Neuronal stem cell (in vitro differentiated cells): ENCODE data around the gene IL11RA. TPM values are rescaled to one million over a fixed set of nuclear protein-coding genes. Genes with fewer than 3 reads are reported as not detected.

Experiments used
- DNase-seq: peaks from one replicate; pipeline ENCODE4 v3.0.0-alpha.2; 2013; ENCODE audit warnings: low spot score
- H2AFZ ChIP-seq: one replicate; pipeline ENCODE4 v1.6.1; 2013; ENCODE audit warnings: mild to moderate bottlenecking, low read length, inconsistent platforms
- H2AK5ac ChIP-seq: 2 replicates; pipeline ENCODE4 v1.6.1; 2013; ENCODE audit warnings: low read depth, mild to moderate bottlenecking, inconsistent platforms, low read length, moderate library complexity, mixed read lengths
- H2BK120ac ChIP-seq: 2 replicates; pipeline ENCODE4 v1.6.1; 2013; ENCODE audit warnings: low read depth, mild to moderate bottlenecking, inconsistent platforms, low read length, moderate library complexity, mixed read lengths
- H2BK12ac ChIP-seq: one replicate; pipeline ENCODE4 v1.6.1; 2013; ENCODE audit warnings: low read length, inconsistent platforms
- H2BK15ac ChIP-seq: 2 replicates; pipeline ENCODE4 v1.6.1; 2013; ENCODE audit warnings: mild to moderate bottlenecking, low read length, inconsistent platforms, mixed read lengths
- H2BK5ac ChIP-seq: one replicate; pipeline ENCODE4 v1.6.1; 2013; ENCODE audit warnings: inconsistent platforms, mild to moderate bottlenecking, low read length, moderate library complexity
- H3K14ac ChIP-seq: one replicate; pipeline ENCODE4 v1.6.1; 2013; ENCODE audit warnings: low read length, inconsistent platforms
- H3K18ac ChIP-seq: 2 replicates; pipeline ENCODE4 v1.6.1; 2013; ENCODE audit warnings: low read length, inconsistent platforms
- H3K23ac ChIP-seq: 2 replicates; pipeline ENCODE4 v1.6.1; 2013; ENCODE audit warnings: low read depth, mild to moderate bottlenecking, mixed read lengths, low read length, inconsistent platforms; ENCODE audit not compliant: poor library complexity
- H3K27ac ChIP-seq: replicated peaks from 3 replicates; pipeline ENCODE4 v1.5.1; 2013; ENCODE audit warnings: low read length, inconsistent platforms
- H3K27me3 ChIP-seq, 3 experiments: 2 replicates each; pipeline ENCODE4 v1.6.1; 2013; ENCODE audit warnings: low read length in 3 of 3, mild to moderate bottlenecking in 2 of 3, inconsistent platforms in 1 of 3, low read depth in 1 of 3, mixed read lengths in 1 of 3, moderate library complexity in 1 of 3; ENCODE audit not compliant: control insufficient read depth in 3 of 3, insufficient read depth in 3 of 3
- H3K36me3 ChIP-seq, 2 donors: replicated peaks in 1 of 2; 2 replicates each; pipeline ENCODE4 v1.6.1; 2013; ENCODE audit warnings: low read length in 2 of 2; ENCODE audit not compliant: control insufficient read depth in 2 of 2, insufficient read depth in 2 of 2
- H3K4ac ChIP-seq: 2 replicates; pipeline ENCODE4 v1.6.1; 2013; ENCODE audit warnings: inconsistent platforms, mild to moderate bottlenecking, low read length, moderate library complexity
- H3K4me1 ChIP-seq, 2 donors: 1 replicate in 1 of 2; 2 replicates in 1 of 2; pipeline ENCODE4 v1.6.1; 2013; ENCODE audit warnings: low read length in 2 of 2, low read depth in 1 of 2; ENCODE audit not compliant: control insufficient read depth in 2 of 2, insufficient read depth in 1 of 2
- H3K4me2 ChIP-seq: one replicate; pipeline ENCODE4 v1.6.1; 2013; ENCODE audit warnings: mild to moderate bottlenecking, low read length, inconsistent platforms; ENCODE audit not compliant: insufficient read depth, poor library complexity, severe bottlenecking
- H3K4me3 ChIP-seq, 2 donors: 2 replicates each; pipeline ENCODE4 v1.5.1; 2013; ENCODE audit warnings: low read length in 2 of 2, mild to moderate bottlenecking in 2 of 2, inconsistent platforms in 1 of 2, moderate library complexity in 1 of 2
- H3K79me1 ChIP-seq: one replicate; pipeline ENCODE4 v1.6.1; 2013; ENCODE audit warnings: low read depth, mild to moderate bottlenecking, inconsistent platforms, low read length, moderate library complexity
- H3K9ac ChIP-seq: one replicate; pipeline ENCODE4 v1.6.1; 2013; ENCODE audit warnings: mild to moderate bottlenecking, low read depth, low read length, inconsistent platforms; ENCODE audit not compliant: poor library complexity
- H3K9me3 ChIP-seq, 2 donors: replicated peaks in 1 of 2; 2 replicates each; pipeline versions ENCODE3 to v1.6.1; 2013; ENCODE audit warnings: low read length in 2 of 2, mild to moderate bottlenecking in 2 of 2, inconsistent platforms in 1 of 2, low read depth in 1 of 2, mixed read lengths in 1 of 2, moderate library complexity in 1 of 2; ENCODE audit not compliant: control insufficient read depth in 2 of 2, insufficient read depth in 1 of 2
- H4K8ac ChIP-seq: one replicate; pipeline ENCODE4 v1.6.1; 2013; ENCODE audit warnings: low read depth, mild to moderate bottlenecking, inconsistent platforms, low read length, moderate library complexity
- H4K91ac ChIP-seq: one replicate; pipeline ENCODE4 v1.6.1; 2013; ENCODE audit warnings: low read length, low read depth, mild to moderate bottlenecking, inconsistent platforms; ENCODE audit not compliant: poor library complexity
- WGBS, 2 donors: extraction: QIAGEN DNeasy Blood & Tissue Kit; methylation state at CpG; one replicate each; pipeline ENCODE4 v1.1.7; 2013; ENCODE audit warnings: missing lambda C conversion rate in 2 of 2, mixed read lengths in 1 of 2; ENCODE audit not compliant: insufficient read length in 2 of 2, insufficient replicate concordance in 1 of 2; ENCODE audit errors: extremely low coverage in 2 of 2; 5-methylcytosine and 5-hydroxymethylcytosine counted together
- small RNA-seq: library from polyadenylated mRNA; stranded (forward); fragments of <200 nt; extraction: miRNeasy Mini kit (QIAGEN cat#:217004); gene quantifications from one replicate; pipeline ENCODE3, GENCODE V24; 2013; ENCODE audit not compliant: insufficient read depth

The IL11RA gene

GRCh38 chr9:34709196-34709978, 57.4 kb downstream of the IL11RA start:
- Histone ChIP-seq H3K4me2 (no peak overlapping the region), H3K27me3 (peaks cover 0 to 27% (median 0%) of the 10 kb centered on the region in 3 experiments), H4K8ac (no peak overlapping the region), H2BK15ac (no peak overlapping the region), H2AFZ (no peak overlapping the region), H3K4ac (no peak overlapping the region), H2AK5ac (no peak overlapping the region), H2BK12ac (no peak overlapping the region), H3K18ac (no peak overlapping the region), H3K4me3 (no peak overlapping the region), H3K36me3 (no peaks in the 10 kb centered on the region), H3K23ac (no peak overlapping the region), H4K91ac (no peak overlapping the region), H2BK5ac (no peak overlapping the region), H3K9me3 (peaks cover 0 to 3% of the 10 kb centered on the region in 2 donors), H3K9ac (no peak overlapping the region), H3K27ac (no peak overlapping the region), H2BK120ac (no peak overlapping the region), H3K4me1 (peaks cover 0 to 2% of the 10 kb centered on the region in 2 donors), H3K79me1 (no peaks in the 10 kb centered on the region), H3K14ac (no peak overlapping the region)
- no CpG with 5 or more reads among the region's 9 CpGs for WGBS, 2 donors
- no peak for DNase-seq

GRCh38 chr9:34710023-34710422, 58.0 kb downstream of the IL11RA start, which contains the start of gene CCL21:
Gene CCL21 (minus strand): TSS chr9:34710136. CDS start chr9:34710066, 70 bp downstream.
- H4K8ac ChIP-seq: no peak within 1 kb of the TSS
- H3K9ac ChIP-seq: no peak within 1 kb of the TSS
- no peaks in the 10 kb centered on the region for H3K79me1 ChIP-seq
- H4K91ac ChIP-seq: no peak within 1 kb of the TSS
- peak within 1 kb of the TSS; percentile 1 for H3K18ac ChIP-seq
- no peak within 1 kb of the TSS for H2AFZ ChIP-seq
- no peak within 1 kb of the TSS for H2AK5ac ChIP-seq
- no peak within 1 kb of the TSS for H3K23ac ChIP-seq
- no CpG with 5 or more reads among the region's 2 CpGs for WGBS, 2 donors
- no peak within 1 kb of the TSS for H3K4ac ChIP-seq
- H2BK15ac ChIP-seq: no peak within 1 kb of the TSS
- no peak within 1 kb of the TSS for H3K4me2 ChIP-seq
- H3K36me3 ChIP-seq: no peaks in the 10 kb centered on the region
- peaks cover 0 to 3% of the 10 kb centered on the region in 2 donors for H3K9me3 ChIP-seq
- no peak within 1 kb of the TSS for H3K14ac ChIP-seq
- DNase-seq: no peak
- H3K27me3 ChIP-seq: peaks cover 0 to 23% (median 0%) of the 10 kb centered on the region in 3 experiments
- H3K4me1 ChIP-seq: peaks cover 0 to 2% of the 10 kb centered on the region in 2 donors
- H2BK5ac ChIP-seq: no peak within 1 kb of the TSS
- no peak within 1 kb of the TSS for H2BK120ac ChIP-seq
- no peak within 1 kb of the TSS for H3K27ac ChIP-seq
- H2BK12ac ChIP-seq: no peak within 1 kb of the TSS
- no peak within 1 kb of the TSS for H3K4me3 ChIP-seq

Small RNA genes lying within 50 kb of the gene (small RNA-seq; reads per million reads assigned to genes)
- not detected for gene CCL27
